GM23248 (cell line): ENCODE measurements around the gene HOMER2. TPM values are rescaled to one million over a fixed set of nuclear protein-coding genes. Genes with fewer than 3 reads are reported as not detected.

Experiments used
- DNase-seq: peaks from one replicate; pipeline ENCODE4 v3.0.0-alpha.2; 2015
- H2AFZ ChIP-seq: fragments of 200-600 bp; sonication (generic); 2 replicates; pipeline ENCODE4 v1.6.1; 2016; ENCODE audit warnings: antibody characterized with exemption
- H3F3A ChIP-seq: fragments of 200-600 bp; sonication (generic); 2 replicates; pipeline ENCODE4 v1.6.1; 2016; ENCODE audit warnings: mild to moderate bottlenecking, antibody characterized with exemption, mixed run types; ENCODE audit not compliant: insufficient read depth
- H3K27ac ChIP-seq: fragments of 200-600 bp; sonication (generic); 2 replicates; pipeline ENCODE4 v1.5.1; 2016; ENCODE audit warnings: mild to moderate bottlenecking
- H3K27me3 ChIP-seq: fragments of 200-600 bp; sonication (generic); replicated peaks from 2 replicates; pipeline ENCODE4 v1.6.1; 2016; ENCODE audit warnings: mild to moderate bottlenecking; ENCODE audit not compliant: insufficient read depth
- H3K36me3 ChIP-seq: fragments of 200-600 bp; sonication (generic); 2 replicates; pipeline ENCODE4 v1.6.1; 2016; ENCODE audit warnings: low read depth, mild to moderate bottlenecking
- H3K4me1 ChIP-seq: fragments of 200-600 bp; sonication (generic); 2 replicates; pipeline ENCODE4 v1.6.1; 2016; ENCODE audit warnings: mild to moderate bottlenecking; ENCODE audit not compliant: insufficient read depth
- H3K4me2 ChIP-seq: fragments of 200-600 bp; sonication (generic); one replicate; pipeline ENCODE4 v1.6.1; 2016; ENCODE audit warnings: mild to moderate bottlenecking; ENCODE audit not compliant: unreplicated experiment
- H3K4me3 ChIP-seq: fragments of 200-600 bp; sonication (generic); 2 replicates; pipeline ENCODE4 v1.5.1; 2016; ENCODE audit warnings: mild to moderate bottlenecking
- H3K79me2 ChIP-seq: fragments of 200-600 bp; sonication (generic); 2 replicates; pipeline ENCODE4 v1.6.1; 2016; ENCODE audit warnings: mild to moderate bottlenecking; ENCODE audit not compliant: insufficient read depth
- H3K9ac ChIP-seq: fragments of 200-600 bp; sonication (generic); 2 replicates; pipeline ENCODE4 v1.6.1; 2016; ENCODE audit warnings: mild to moderate bottlenecking
- H3K9me2 ChIP-seq: fragments of 200-600 bp; sonication (generic); 2 replicates; pipeline ENCODE4 v1.6.1; 2016; ENCODE audit warnings: mixed run types, mild to moderate bottlenecking, moderate library complexity; ENCODE audit not compliant: insufficient read depth
- H3K9me3 ChIP-seq: fragments of 200-600 bp; sonication (generic); one replicate; pipeline ENCODE4 v1.6.1; 2017; ENCODE audit warnings: low read depth
- H4K20me1 ChIP-seq: fragments of 200-600 bp; sonication (generic); 2 replicates; pipeline ENCODE4 v1.6.0; 2016; ENCODE audit not compliant: insufficient read depth
- EZH2 ChIP-seq: fragments of 200-600 bp; sonication (generic); IDR thresholded peaks from 2 replicates; pipeline ENCODE4 v1.6.1; 2018; ENCODE audit warnings: antibody characterized with exemption, mild to moderate bottlenecking; ENCODE audit not compliant: insufficient read depth, poor library complexity, severe bottlenecking
- EZH2phosphoT487 ChIP-seq: fragments of 200-600 bp; sonication (generic); IDR thresholded peaks from 2 replicates; pipeline ENCODE4 v1.6.1; 2018; ENCODE audit warnings: antibody characterized with exemption, moderate library complexity, mild to moderate bottlenecking, low read depth; ENCODE audit not compliant: insufficient read depth
- WGBS, 2 experiments: methylation state at CpG; one replicate each; pipeline ENCODE4 v1.1.6; 2015 to 2017; ENCODE audit warnings: low lambda C conversion rate in 2 of 2, low coverage in 1 of 2; ENCODE audit errors: missing lambda C conversion rate in 2 of 2; 5-methylcytosine and 5-hydroxymethylcytosine counted together
- in situ Hi-C: fragments of 300-500 bp; cut with MboI; formaldehyde crosslinking; loops from 2 replicates; pipeline ENCODE4 v1.15.0; 2020
- polyA plus RNA-seq: library from polyadenylated mRNA; unstranded; fragments of >200 nt; fragmentation: Nextera tagmentation; extraction: Ambion mirVana; gene quantifications from 2 replicates; pipeline ENCODE4 v1.2.1, GENCODE V29; 2016
- total RNA-seq: library from RNA; depleted of rRNA; stranded (reverse); fragments of >200 nt; shearing (Covaris generic); gene quantifications from 2 replicates; pipeline ENCODE4 v1.2.3, GENCODE V29; 2014

Gene HOMER2
- total and polyA plus RNA-seq, 2 experiments from 2014 or later = 9.0 to 17.0 TPM

- H3F3A ChIP-seq = peaks cover 4% of the 10 kb centered on the region; the same call in 1 of the 2 replicates
- no peak overlapping the region for H2AFZ ChIP-seq
- WGBS, 2 experiments = 81% methylated on average over 14 of the region's 14 CpGs
- H3K36me3 ChIP-seq = no peaks in the 10 kb centered on the region
- H3K4me1 ChIP-seq = peaks cover 4% of the 10 kb centered on the region
- in situ Hi-C loops = no loop called here
- no peaks in the 10 kb centered on the region for H3K9me2 ChIP-seq
- H3K27me3 ChIP-seq = no peaks in the 10 kb centered on the region
- no peak overlapping the region for H3K4me2 ChIP-seq
- H3K27ac ChIP-seq = no peak overlapping the region
- no peaks in the 10 kb centered on the region for H3K79me2 ChIP-seq
- H3K9ac ChIP-seq = no peak overlapping the region
- TF ChIP-seq EZH2phosphoT487 = no peak
- TF ChIP-seq EZH2 = no peak
- H3K4me3 ChIP-seq = no peak overlapping the region
- no peaks in the 10 kb centered on the region for H4K20me1 ChIP-seq
- no peaks in the 10 kb centered on the region for H3K9me3 ChIP-seq
- DNase-seq = no peak
These were observed 101.1 kb downstream of the HOMER2 start for GRCh38 chr15:82851306-82851850.

- in situ Hi-C loops = no loop called here
- H3K4me2 ChIP-seq = no peak overlapping the region
- H3K36me3 ChIP-seq = no peaks in the 10 kb centered on the region
- peaks cover 4% of the 10 kb centered on the region for H3K4me1 ChIP-seq
- H3K9me3 ChIP-seq = no peaks in the 10 kb centered on the region
- H3K27ac ChIP-seq = no peak overlapping the region
- no peaks in the 10 kb centered on the region for H3K9me2 ChIP-seq
- no peak overlapping the region for H3K9ac ChIP-seq
- H3K4me3 ChIP-seq = no peak overlapping the region
- DNase-seq = no peak
- peaks cover 4% of the 10 kb centered on the region; the same call in 1 of the 2 replicates for H3F3A ChIP-seq
- TF ChIP-seq EZH2 (no peak), EZH2phosphoT487 (no peak)
- H3K27me3 ChIP-seq = no peaks in the 10 kb centered on the region
- H4K20me1 ChIP-seq = no peaks in the 10 kb centered on the region
- WGBS, 2 experiments = 59 to 65% methylated on average over 7 of the region's 7 CpGs
- no peaks in the 10 kb centered on the region for H3K79me2 ChIP-seq
- no peak overlapping the region for H2AFZ ChIP-seq
These were observed 101.8 kb downstream of the HOMER2 start for GRCh38 chr15:82850731-82851130.

- H3K4me1 ChIP-seq = peaks cover 4% of the 10 kb centered on the region
- no peaks in the 10 kb centered on the region for H3K27me3 ChIP-seq
- peak; percentile 85 for DNase-seq
- H3F3A ChIP-seq = peaks cover 4% of the 10 kb centered on the region; the same call in 1 of the 2 replicates
- H3K9me3 ChIP-seq = no peaks in the 10 kb centered on the region
- H3K4me3 ChIP-seq = peak overlapping the region; percentile 45; the same call in 1 of the 2 replicates
- no peaks in the 10 kb centered on the region for H3K36me3 ChIP-seq
- H3K27ac ChIP-seq = 0 out of 2 replicates have a peak overlapping the region, but pooled peaks have one; percentile 23
- no peaks in the 10 kb centered on the region for H3K9me2 ChIP-seq
- no peaks in the 10 kb centered on the region for H3K79me2 ChIP-seq
- H2AFZ ChIP-seq = peak overlapping the region; percentile 86
- peak overlapping the region; percentile 51 for H3K4me2 ChIP-seq
- H3K9ac ChIP-seq = peak overlapping the region; percentile 53
- in situ Hi-C loops = no loop called here
- WGBS, 2 experiments = 20% methylated on average over 23 of the region's 23 CpGs
- no peaks in the 10 kb centered on the region for H4K20me1 ChIP-seq
- TF ChIP-seq EZH2 (no peak), EZH2phosphoT487 (no peak)
These were observed 102.7 kb downstream of the HOMER2 start for GRCh38 chr15:82849556-82850512.

- peaks cover 4% of the 10 kb centered on the region for H3K4me1 ChIP-seq
- no peaks in the 10 kb centered on the region for H4K20me1 ChIP-seq
- H3K27me3 ChIP-seq = no peaks in the 10 kb centered on the region
- H3K36me3 ChIP-seq = no peaks in the 10 kb centered on the region
- H3K79me2 ChIP-seq = no peaks in the 10 kb centered on the region
- H3F3A ChIP-seq = peaks cover 4% of the 10 kb centered on the region; the same call in 1 of the 2 replicates
- H3K4me2 ChIP-seq = no peak overlapping the region
- 81 to 82% methylated on average over 9 of the region's 9 CpGs for WGBS, 2 experiments
- H3K9me3 ChIP-seq = no peaks in the 10 kb centered on the region
- no peak overlapping the region for H3K27ac ChIP-seq
- no peaks in the 10 kb centered on the region for H3K9me2 ChIP-seq
- H3K4me3 ChIP-seq = no peak overlapping the region
- no peak overlapping the region for H2AFZ ChIP-seq
- TF ChIP-seq EZH2phosphoT487 (no peak), EZH2 (no peak)
- in situ Hi-C loops = no loop called here
- no peak overlapping the region for H3K9ac ChIP-seq
- DNase-seq = no peak
These were observed 104.1 kb downstream of the HOMER2 start for GRCh38 chr15:82848241-82848993.
